Measurements from ENCODE around the gene SEPTIN5.
A peak's percentile ranks its signal among the peaks of the same experiment; 100 is the strongest.

SEPTIN5 gene

DNA sequence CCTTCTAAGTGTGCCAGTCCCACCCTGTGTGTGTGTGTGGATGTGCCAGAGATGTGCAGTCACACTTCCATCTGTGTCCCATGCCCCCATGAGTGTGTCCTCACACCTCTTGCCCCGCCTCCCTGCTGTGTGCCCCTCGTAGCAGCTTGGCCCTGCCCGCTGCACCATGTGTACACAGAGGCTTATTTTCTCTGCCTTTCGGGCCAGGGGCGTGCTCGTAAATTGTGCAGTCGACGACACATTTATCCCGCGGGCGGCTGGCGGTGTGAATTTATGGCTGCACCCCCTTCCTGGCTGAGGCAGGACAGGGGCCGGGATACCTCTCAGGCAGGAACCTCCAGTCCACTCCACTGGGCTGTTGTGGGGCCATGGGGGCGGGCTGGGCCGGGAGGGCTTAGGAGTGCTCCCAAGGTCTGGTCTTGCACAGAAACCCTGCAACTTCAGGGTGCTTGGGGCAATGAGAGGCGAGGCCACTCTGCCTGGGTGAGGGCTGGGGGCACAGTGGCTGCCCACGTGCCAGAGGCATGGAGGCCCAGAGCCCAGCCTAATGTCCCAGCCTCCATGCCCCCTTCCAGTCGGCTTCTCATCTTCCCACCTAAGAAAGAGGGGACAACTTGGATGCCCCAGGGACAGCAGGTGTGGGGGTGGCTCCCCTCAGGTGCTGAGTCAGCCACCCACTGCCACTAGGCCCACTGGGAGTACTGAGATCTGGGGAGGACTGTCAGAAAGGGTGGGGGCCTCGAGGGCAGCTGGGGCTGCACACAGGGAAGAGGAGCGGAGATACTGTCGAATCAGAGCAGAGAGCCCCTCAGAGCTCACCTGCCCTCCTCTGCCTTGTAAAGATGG is 21.6 kb downstream of the SEPTIN5 start:
- H4K91ac ChIP-seq (ENCODE audit: low read depth, low read length): no peak overlapping the region
- no peak overlapping the region for H4K8ac ChIP-seq (ENCODE audit: low read depth, low read length)
- no peak overlapping the region for H3K27ac ChIP-seq (ENCODE audit: low read depth, low read length)
- peaks cover 2 to 3% of the 10 kb centered on the region in 2 experiments for H3K4me1 ChIP-seq (ENCODE audit: control insufficient read depth in 1 of 2, insufficient read depth in 2 of 2, low read length in 2 of 2)
- H3K4me2 ChIP-seq (ENCODE audit: low read length): no peak overlapping the region
- H4K12ac ChIP-seq (ENCODE audit: low read depth, low read length): no peak overlapping the region
- no peak overlapping the region for H3K18ac ChIP-seq (ENCODE audit: low read length)
- H2BK12ac ChIP-seq (ENCODE audit: low read length): no peak overlapping the region
- H3K27me3 ChIP-seq (ENCODE audit: insufficient read depth, low read length): no peaks in the 10 kb centered on the region
- H3K79me2 ChIP-seq (ENCODE audit: control insufficient read depth, insufficient read depth, low read length, poor library complexity): no peaks in the 10 kb centered on the region
- H3K9me3 ChIP-seq (ENCODE audit: insufficient read depth, low read depth, low read length): peaks cover 4% of the 10 kb centered on the region
- no peak overlapping the region for H3K4me3 ChIP-seq (ENCODE audit: low read depth, low read length)
- H3K4ac ChIP-seq (ENCODE audit: low read depth, low read length): no peak overlapping the region
- H3K36me3 ChIP-seq (ENCODE audit: control insufficient read depth in 1 of 2, insufficient read depth in 2 of 2, low read length in 2 of 2): no peaks in the 10 kb centered on the region
- WGBS (ENCODE audit: extremely low coverage, insufficient coverage, insufficient read length): no CpG with 5 or more reads among the region's 21 CpGs
- H3K79me1 ChIP-seq (ENCODE audit: low read length): no peaks in the 10 kb centered on the region
- H2BK120ac ChIP-seq (ENCODE audit: insufficient read depth, low read length, poor library complexity): no peak overlapping the region
- H2BK5ac ChIP-seq (ENCODE audit: low read depth, low read length, poor library complexity): no peak overlapping the region
- H3K14ac ChIP-seq (ENCODE audit: low read length): no peak overlapping the region
- H2AK5ac ChIP-seq (ENCODE audit: low read length): no peak overlapping the region
- no peak overlapping the region for H3K9ac ChIP-seq (ENCODE audit: low read length)
- no peak overlapping the region for H2AFZ ChIP-seq (ENCODE audit: insufficient read depth, low read length, poor library complexity)
- no peak for DNase-seq
- no peak overlapping the region for H3K23ac ChIP-seq (ENCODE audit: low read length)

DNA sequence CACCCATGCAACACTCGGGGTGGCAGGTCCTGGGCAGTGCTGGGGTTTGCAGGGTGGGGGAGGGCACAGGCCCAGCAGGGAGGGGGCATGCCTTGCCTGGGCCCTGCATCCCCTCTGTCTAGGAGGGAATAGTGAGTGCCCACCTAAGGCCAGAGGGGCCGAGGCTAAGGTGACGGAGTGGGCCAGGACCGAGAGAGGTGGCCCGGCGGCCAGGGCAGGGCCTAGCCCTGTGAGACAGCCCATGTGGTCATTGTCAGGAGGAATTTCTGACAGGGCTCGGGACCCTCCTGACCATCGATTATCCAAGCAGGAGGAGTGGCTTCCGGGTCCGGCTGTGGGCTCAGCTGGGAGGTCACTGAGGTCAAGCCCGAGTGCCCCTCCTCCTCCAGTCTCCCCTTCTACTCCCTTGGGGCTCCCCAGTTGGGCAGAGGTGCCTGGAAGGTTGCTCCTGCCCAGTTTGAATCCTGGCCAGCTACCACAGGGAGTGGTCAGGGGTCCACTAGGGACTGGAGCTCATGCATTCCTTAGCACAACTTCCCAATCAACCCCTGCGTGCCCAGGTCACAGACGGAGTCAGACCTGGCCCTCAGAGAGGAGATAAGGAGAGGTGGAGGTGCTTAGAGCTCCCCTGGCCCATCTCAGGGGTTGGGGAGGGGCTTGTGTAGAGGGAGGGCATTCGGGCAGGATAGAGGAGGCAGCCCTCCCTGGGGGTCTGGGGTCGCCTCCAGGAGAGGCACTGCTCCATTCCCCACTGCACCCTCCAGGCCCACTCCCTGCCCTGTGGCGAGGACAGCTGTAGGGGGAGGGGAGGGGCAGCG is 23.8 kb downstream of the SEPTIN5 start:
- no peak overlapping the region for H3K18ac ChIP-seq (ENCODE audit: low read length)
- no peak overlapping the region for H3K14ac ChIP-seq (ENCODE audit: low read length)
- H4K12ac ChIP-seq (ENCODE audit: low read depth, low read length): no peak overlapping the region
- no peak overlapping the region for H3K23ac ChIP-seq (ENCODE audit: low read length)
- no peak overlapping the region for H2BK5ac ChIP-seq (ENCODE audit: low read depth, low read length, poor library complexity)
- WGBS (ENCODE audit: extremely low coverage, insufficient coverage, insufficient read length): no CpG with 5 or more reads among the region's 17 CpGs
- no peaks in the 10 kb centered on the region for H3K36me3 ChIP-seq (ENCODE audit: control insufficient read depth in 1 of 2, insufficient read depth in 2 of 2, low read length in 2 of 2)
- no peak for DNase-seq
- H3K4me2 ChIP-seq (ENCODE audit: low read length): no peak overlapping the region
- no peak overlapping the region for H3K4ac ChIP-seq (ENCODE audit: low read depth, low read length)
- no peak overlapping the region for H3K4me3 ChIP-seq (ENCODE audit: low read depth, low read length)
- no peak overlapping the region for H2BK120ac ChIP-seq (ENCODE audit: insufficient read depth, low read length, poor library complexity)
- H3K79me1 ChIP-seq (ENCODE audit: low read length): no peaks in the 10 kb centered on the region
- peaks cover 6% of the 10 kb centered on the region for H3K9me3 ChIP-seq (ENCODE audit: insufficient read depth, low read depth, low read length)
- H4K91ac ChIP-seq (ENCODE audit: low read depth, low read length): no peak overlapping the region
- no peak overlapping the region for H2AK5ac ChIP-seq (ENCODE audit: low read length)
- no peak overlapping the region for H4K8ac ChIP-seq (ENCODE audit: low read depth, low read length)
- no peak overlapping the region for H3K9ac ChIP-seq (ENCODE audit: low read length)
- H2BK12ac ChIP-seq (ENCODE audit: low read length): no peak overlapping the region
- H3K79me2 ChIP-seq (ENCODE audit: control insufficient read depth, insufficient read depth, low read length, poor library complexity): no peaks in the 10 kb centered on the region
- H3K27ac ChIP-seq (ENCODE audit: low read depth, low read length): no peak overlapping the region
- H3K4me1 ChIP-seq (ENCODE audit: control insufficient read depth in 1 of 2, insufficient read depth in 2 of 2, low read length in 2 of 2): no peaks in the 10 kb centered on the region
- no peak overlapping the region for H2AFZ ChIP-seq (ENCODE audit: insufficient read depth, low read length, poor library complexity)
- no peaks in the 10 kb centered on the region for H3K27me3 ChIP-seq (ENCODE audit: insufficient read depth, low read length)

DNA sequence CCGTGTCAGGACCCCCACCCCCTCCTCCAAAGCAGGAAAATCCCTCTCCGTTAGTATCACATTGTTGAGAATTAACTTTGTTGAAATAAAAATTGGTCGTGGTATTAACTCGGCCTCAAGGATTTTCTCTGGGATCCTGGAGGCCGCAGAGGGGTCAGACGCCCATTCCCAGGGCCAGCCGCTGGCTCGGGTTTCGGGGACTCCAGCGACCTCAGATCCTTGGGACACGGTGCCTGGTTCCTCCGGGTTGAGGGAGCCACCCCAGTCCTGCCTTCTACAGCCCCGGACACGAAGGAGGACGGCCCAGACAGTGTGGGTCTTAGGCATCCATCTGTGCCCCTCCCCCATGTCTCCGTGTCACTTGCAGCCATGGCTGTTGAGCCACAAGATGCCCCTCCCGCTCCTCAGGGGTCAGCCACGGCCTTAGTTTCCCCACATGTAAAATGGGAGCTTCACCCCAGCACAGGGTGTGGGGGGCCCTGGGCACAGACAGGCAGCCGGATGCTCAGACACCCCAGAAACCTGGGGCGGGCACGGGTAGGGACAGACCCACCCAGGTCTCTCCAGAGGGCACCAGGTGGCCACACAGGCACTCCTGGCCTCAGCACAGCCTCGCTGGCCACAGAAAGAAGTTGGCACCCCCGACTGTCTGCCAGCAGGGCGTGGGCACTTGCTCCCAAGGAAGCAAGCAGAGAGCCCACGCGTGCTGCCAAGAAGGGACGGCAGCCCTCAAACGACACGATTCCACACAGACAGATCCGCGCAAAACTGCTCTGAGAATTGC is 24.6 kb downstream of the SEPTIN5 start:
- Histone ChIP-seq H3K23ac (ENCODE audit: low read length) (no peak overlapping the region), H2AK5ac (ENCODE audit: low read length) (no peak overlapping the region), H3K4me1 (ENCODE audit: control insufficient read depth in 1 of 2, insufficient read depth in 2 of 2, low read length in 2 of 2) (no peaks in the 10 kb centered on the region), H2AFZ (ENCODE audit: insufficient read depth, low read length, poor library complexity) (no peak overlapping the region), H4K8ac (ENCODE audit: low read depth, low read length) (no peak overlapping the region), H3K9me3 (ENCODE audit: insufficient read depth, low read depth, low read length) (peaks cover 6% of the 10 kb centered on the region), H3K18ac (ENCODE audit: low read length) (no peak overlapping the region), H3K79me2 (ENCODE audit: control insufficient read depth, insufficient read depth, low read length, poor library complexity) (no peaks in the 10 kb centered on the region), H3K79me1 (ENCODE audit: low read length) (no peaks in the 10 kb centered on the region), H2BK5ac (ENCODE audit: low read depth, low read length, poor library complexity) (no peak overlapping the region), H3K36me3 (ENCODE audit: control insufficient read depth in 1 of 2, insufficient read depth in 2 of 2, low read length in 2 of 2) (no peaks in the 10 kb centered on the region), H3K4ac (ENCODE audit: low read depth, low read length) (no peak overlapping the region), H2BK120ac (ENCODE audit: insufficient read depth, low read length, poor library complexity) (no peak overlapping the region), H2BK12ac (ENCODE audit: low read length) (no peak overlapping the region), H4K12ac (ENCODE audit: low read depth, low read length) (no peak overlapping the region), H3K9ac (ENCODE audit: low read length) (no peak overlapping the region), H3K4me2 (ENCODE audit: low read length) (no peak overlapping the region), H4K91ac (ENCODE audit: low read depth, low read length) (no peak overlapping the region), H3K14ac (ENCODE audit: low read length) (no peak overlapping the region), H3K4me3 (ENCODE audit: low read depth, low read length) (peak overlapping the region; percentile 18), H3K27me3 (ENCODE audit: insufficient read depth, low read length) (no peaks in the 10 kb centered on the region), H3K27ac (ENCODE audit: low read depth, low read length) (no peak overlapping the region)
- no peak for DNase-seq
- WGBS (ENCODE audit: extremely low coverage, insufficient coverage, insufficient read length): no CpG with 5 or more reads among the region's 31 CpGs

DNA sequence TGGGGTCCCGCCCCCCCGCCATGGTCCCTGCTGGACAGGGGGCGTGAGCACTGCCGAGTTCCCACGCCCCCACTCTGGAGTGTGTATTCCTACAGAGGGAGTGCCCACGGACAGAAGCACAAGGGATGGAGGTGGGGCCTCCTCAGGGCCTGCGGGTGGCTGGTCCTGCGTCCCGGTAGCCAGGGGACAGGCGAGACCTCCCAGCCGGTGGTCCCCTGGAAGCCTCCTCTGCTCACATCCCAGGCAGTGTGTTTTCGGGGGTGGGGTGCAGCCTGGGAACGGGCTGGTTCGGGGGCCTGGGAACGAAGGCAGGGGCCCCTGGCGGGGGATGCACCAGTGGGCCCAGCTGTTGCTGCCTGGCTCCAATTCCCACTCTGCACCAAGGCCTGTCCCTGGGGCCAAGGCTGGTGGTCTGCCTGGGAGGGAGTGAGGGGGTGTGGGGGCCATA is 25.2 kb downstream of the SEPTIN5 start:
- H3K79me2 ChIP-seq (ENCODE audit: control insufficient read depth, insufficient read depth, low read length, poor library complexity): no peaks in the 10 kb centered on the region
- no peak overlapping the region for H2BK5ac ChIP-seq (ENCODE audit: low read depth, low read length, poor library complexity)
- no peak overlapping the region for H3K4me2 ChIP-seq (ENCODE audit: low read length)
- H3K23ac ChIP-seq (ENCODE audit: low read length): no peak overlapping the region
- H2AK5ac ChIP-seq (ENCODE audit: low read length): no peak overlapping the region
- no peak overlapping the region for H2BK120ac ChIP-seq (ENCODE audit: insufficient read depth, low read length, poor library complexity)
- no peak overlapping the region for H3K27ac ChIP-seq (ENCODE audit: low read depth, low read length)
- H3K4ac ChIP-seq (ENCODE audit: low read depth, low read length): no peak overlapping the region
- H4K12ac ChIP-seq (ENCODE audit: low read depth, low read length): no peak overlapping the region
- no peak overlapping the region for H3K4me3 ChIP-seq (ENCODE audit: low read depth, low read length)
- no peaks in the 10 kb centered on the region for H3K27me3 ChIP-seq (ENCODE audit: insufficient read depth, low read length)
- no peak overlapping the region for H3K9ac ChIP-seq (ENCODE audit: low read length)
- DNase-seq: no peak
- no peak overlapping the region for H2AFZ ChIP-seq (ENCODE audit: insufficient read depth, low read length, poor library complexity)
- no peak overlapping the region for H3K18ac ChIP-seq (ENCODE audit: low read length)
- H4K8ac ChIP-seq (ENCODE audit: low read depth, low read length): no peak overlapping the region
- no CpG with 5 or more reads among the region's 16 CpGs for WGBS (ENCODE audit: extremely low coverage, insufficient coverage, insufficient read length)
- no peaks in the 10 kb centered on the region for H3K4me1 ChIP-seq (ENCODE audit: control insufficient read depth in 1 of 2, insufficient read depth in 2 of 2, low read length in 2 of 2)
- H4K91ac ChIP-seq (ENCODE audit: low read depth, low read length): no peak overlapping the region
- no peak overlapping the region for H2BK12ac ChIP-seq (ENCODE audit: low read length)
- no peak overlapping the region for H3K14ac ChIP-seq (ENCODE audit: low read length)
- H3K9me3 ChIP-seq (ENCODE audit: insufficient read depth, low read depth, low read length): peaks cover 4% of the 10 kb centered on the region
- no peaks in the 10 kb centered on the region for H3K79me1 ChIP-seq (ENCODE audit: low read length)
- H3K36me3 ChIP-seq (ENCODE audit: control insufficient read depth in 1 of 2, insufficient read depth in 2 of 2, low read length in 2 of 2): no peaks in the 10 kb centered on the region

Measured in trophoblast cell (in vitro differentiated cells and primary cell).